Measurements from ENCODE around the gene CTNNA2. TPM values are rescaled to one million over a fixed set of nuclear protein-coding genes. Genes with fewer than 3 reads are reported as not detected.

The CTNNA2 gene
- polyA plus RNA-seq, 4 donors: 0.27 to 2.8 (median 1.3) TPM; not detected in 1

- peaks cover 0 to 2% (median 0%) of the 10 kb centered on the region in 3 donors for H3K27me3 ChIP-seq (ENCODE audit: control insufficient read depth in 3 of 3, insufficient read depth in 3 of 3, low read length in 3 of 3)
- DNase-seq (no peak), FAIRE-seq (no peak)
- no peaks in the 10 kb centered on the region for H3K4me1 ChIP-seq (ENCODE audit: control insufficient read depth in 3 of 3, insufficient read depth in 2 of 3, low read depth in 1 of 3, low read length in 2 of 3)
- H3K27ac ChIP-seq (ENCODE audit: low read depth in 1 of 3, low read length in 2 of 3): no peak overlapping the region
- H3K4me3 ChIP-seq (ENCODE audit: low read depth in 1 of 3, low read length in 3 of 3): no peak overlapping the region
- no peaks in the 10 kb centered on the region for H3K9me3 ChIP-seq (ENCODE audit: control insufficient read depth in 2 of 2, insufficient read depth in 1 of 2, low read depth in 1 of 2, low read length in 1 of 2)
- no peaks in the 10 kb centered on the region for H3K36me3 ChIP-seq (ENCODE audit: control insufficient read depth in 3 of 3, insufficient read depth in 2 of 3, low read depth in 1 of 3, low read length in 3 of 3)
- 58 to 75% (median 65%) methylated on average over 1 of the region's 1 CpG for WGBS, 3 donors
These were observed 334.0 kb downstream of the CTNNA2 start for GRCh38 chr2:79846878-79847277.

GRCh38 chr2:79849241-79849640 lies 336.4 kb downstream of the CTNNA2 start:
- Histone ChIP-seq H3K9me3 (ENCODE audit: control insufficient read depth in 2 of 2, insufficient read depth in 1 of 2, low read depth in 1 of 2, low read length in 1 of 2) (no peaks in the 10 kb centered on the region), H3K36me3 (ENCODE audit: control insufficient read depth in 3 of 3, insufficient read depth in 2 of 3, low read depth in 1 of 3, low read length in 3 of 3) (no peaks in the 10 kb centered on the region), H3K27ac (ENCODE audit: low read depth in 1 of 3, low read length in 2 of 3) (no peak overlapping the region), H3K4me3 (ENCODE audit: low read depth in 1 of 3, low read length in 3 of 3) (no peak overlapping the region), H3K4me1 (ENCODE audit: control insufficient read depth in 3 of 3, insufficient read depth in 2 of 3, low read depth in 1 of 3, low read length in 2 of 3) (no peaks in the 10 kb centered on the region), H3K27me3 (ENCODE audit: control insufficient read depth in 3 of 3, insufficient read depth in 3 of 3, low read length in 3 of 3) (no peaks in the 10 kb centered on the region)
- no peak for FAIRE-seq
- DNase-seq: no peak

DNA sequence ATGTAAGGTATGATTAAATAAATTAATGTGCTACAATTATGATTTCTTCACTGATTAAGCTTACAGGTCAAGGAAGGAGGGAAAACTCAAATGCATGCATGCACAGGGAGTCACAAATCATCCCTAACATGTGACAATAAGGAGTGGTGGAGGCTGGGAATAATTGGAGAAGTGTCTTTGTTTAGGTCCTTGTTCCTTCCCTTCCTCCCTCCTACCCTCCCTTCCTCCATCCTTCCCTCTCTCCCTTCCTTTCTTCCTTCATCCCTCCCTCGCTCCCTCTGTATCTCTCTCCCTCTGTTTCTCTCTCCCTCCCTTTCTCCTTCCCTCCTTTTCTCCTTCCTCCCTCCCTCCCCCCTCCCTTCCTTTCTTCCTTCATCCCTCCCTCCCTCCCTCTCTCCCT lies 337.1 kb downstream of the CTNNA2 start:
- no peaks in the 10 kb centered on the region for H3K36me3 ChIP-seq (ENCODE audit: control insufficient read depth in 3 of 3, insufficient read depth in 2 of 3, low read depth in 1 of 3, low read length in 3 of 3)
- 75 to 91% (median 80%) methylated on average over 1 of the region's 1 CpG for WGBS, 3 donors
- no peaks in the 10 kb centered on the region for H3K27me3 ChIP-seq (ENCODE audit: control insufficient read depth in 3 of 3, insufficient read depth in 3 of 3, low read length in 3 of 3)
- no peaks in the 10 kb centered on the region for H3K4me1 ChIP-seq (ENCODE audit: control insufficient read depth in 3 of 3, insufficient read depth in 2 of 3, low read depth in 1 of 3, low read length in 2 of 3)
- DNase-seq (no peak), FAIRE-seq (no peak)
- no peak overlapping the region for H3K27ac ChIP-seq (ENCODE audit: low read depth in 1 of 3, low read length in 2 of 3)
- H3K4me3 ChIP-seq (ENCODE audit: low read depth in 1 of 3, low read length in 3 of 3): no peak overlapping the region
- H3K9me3 ChIP-seq (ENCODE audit: control insufficient read depth in 2 of 2, insufficient read depth in 1 of 2, low read depth in 1 of 2, low read length in 1 of 2): no peaks in the 10 kb centered on the region

DNA sequence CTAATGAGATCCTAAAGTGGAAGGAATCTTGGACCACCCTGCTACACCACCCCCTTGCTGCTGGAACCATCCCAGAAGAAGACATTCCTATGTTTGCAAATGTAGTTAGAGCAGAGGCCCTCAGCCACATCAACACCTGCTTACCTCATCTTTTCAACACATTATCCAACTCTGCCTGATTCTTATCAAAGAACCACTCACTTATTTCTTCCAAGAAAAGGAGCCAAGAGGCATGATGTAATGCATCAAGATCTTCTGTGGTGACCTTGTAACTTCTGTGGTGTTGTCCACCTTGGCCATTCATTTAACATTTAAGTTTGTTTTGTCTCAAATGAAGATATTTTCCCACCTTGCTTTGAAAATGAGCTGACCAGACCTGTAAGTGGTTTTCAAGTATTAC lies 338.1 kb downstream of the CTNNA2 start:
- no peaks in the 10 kb centered on the region for H3K27me3 ChIP-seq (ENCODE audit: control insufficient read depth in 3 of 3, insufficient read depth in 3 of 3, low read length in 3 of 3)
- H3K4me3 ChIP-seq (ENCODE audit: low read depth in 1 of 3, low read length in 3 of 3): no peak overlapping the region
- DNase-seq (no peak), FAIRE-seq (no peak)
- no peak overlapping the region for H3K27ac ChIP-seq (ENCODE audit: low read depth in 1 of 3, low read length in 2 of 3)
- no peaks in the 10 kb centered on the region for H3K4me1 ChIP-seq (ENCODE audit: control insufficient read depth in 3 of 3, insufficient read depth in 2 of 3, low read depth in 1 of 3, low read length in 2 of 3)
- H3K9me3 ChIP-seq (ENCODE audit: control insufficient read depth in 2 of 2, insufficient read depth in 1 of 2, low read depth in 1 of 2, low read length in 1 of 2): no peaks in the 10 kb centered on the region
- no peaks in the 10 kb centered on the region for H3K36me3 ChIP-seq (ENCODE audit: control insufficient read depth in 3 of 3, insufficient read depth in 2 of 3, low read depth in 1 of 3, low read length in 3 of 3)

GRCh38 chr2:79855264-79856006 lies 342.6 kb downstream of the CTNNA2 start:
- peak; percentile 18 to 38 for DNase-seq
- FAIRE-seq: no peak
- no peaks in the 10 kb centered on the region for H3K27me3 ChIP-seq (ENCODE audit: control insufficient read depth in 3 of 3, insufficient read depth in 3 of 3, low read length in 3 of 3)

DNA sequence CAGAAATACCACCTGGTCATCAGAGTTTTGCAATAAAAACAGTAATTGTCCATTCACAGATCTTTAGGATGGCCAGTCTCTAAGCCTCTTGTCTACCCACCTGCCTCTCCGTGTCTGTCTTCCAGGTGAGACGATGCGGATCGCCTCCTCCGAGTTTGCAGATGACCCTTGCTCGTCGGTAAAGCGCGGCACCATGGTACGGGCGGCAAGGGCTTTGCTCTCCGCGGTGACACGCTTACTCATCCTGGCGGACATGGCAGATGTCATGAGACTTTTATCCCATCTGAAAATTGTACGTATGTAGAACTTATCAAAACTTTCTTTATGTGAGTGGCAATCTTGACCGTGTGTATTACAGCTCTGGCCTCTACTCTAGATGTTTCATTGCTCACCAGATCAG lies 345.0 kb downstream of the CTNNA2 start:
- Histone ChIP-seq H3K4me3 (ENCODE audit: low read depth in 1 of 3, low read length in 3 of 3) (no peak overlapping the region), H3K4me1 (ENCODE audit: control insufficient read depth in 3 of 3, insufficient read depth in 2 of 3, low read depth in 1 of 3, low read length in 2 of 3) (no peaks in the 10 kb centered on the region), H3K9me3 (ENCODE audit: control insufficient read depth in 2 of 2, insufficient read depth in 1 of 2, low read depth in 1 of 2, low read length in 1 of 2) (no peaks in the 10 kb centered on the region), H3K36me3 (ENCODE audit: control insufficient read depth in 3 of 3, insufficient read depth in 2 of 3, low read depth in 1 of 3, low read length in 3 of 3) (no peaks in the 10 kb centered on the region), H3K27me3 (ENCODE audit: control insufficient read depth in 3 of 3, insufficient read depth in 3 of 3, low read length in 3 of 3) (no peaks in the 10 kb centered on the region), H3K27ac (ENCODE audit: low read depth in 1 of 3, low read length in 2 of 3) (no peak overlapping the region)
- DNase-seq (no peak), FAIRE-seq (no peak)
- 94 to 97% (median 95%) methylated on average over 17 of the region's 17 CpGs for WGBS, 3 donors

More at GRCh38 chr2:79855264-79856006, 342.6 kb downstream of the CTNNA2 start:
- Histone ChIP-seq H3K4me1 (ENCODE audit: control insufficient read depth in 3 of 3, insufficient read depth in 2 of 3, low read depth in 1 of 3, low read length in 2 of 3) (no peaks in the 10 kb centered on the region), H3K9me3 (ENCODE audit: control insufficient read depth in 2 of 2, insufficient read depth in 1 of 2, low read depth in 1 of 2, low read length in 1 of 2) (no peaks in the 10 kb centered on the region), H3K36me3 (ENCODE audit: control insufficient read depth in 3 of 3, insufficient read depth in 2 of 3, low read depth in 1 of 3, low read length in 3 of 3) (no peaks in the 10 kb centered on the region), H3K27ac (ENCODE audit: low read depth in 1 of 3, low read length in 2 of 3) (no peak overlapping the region), H3K4me3 (ENCODE audit: low read depth in 1 of 3, low read length in 3 of 3) (no peak overlapping the region)
- 35 to 56% (median 44%) methylated on average over 10 of the region's 10 CpGs for WGBS, 3 donors

DNA sequence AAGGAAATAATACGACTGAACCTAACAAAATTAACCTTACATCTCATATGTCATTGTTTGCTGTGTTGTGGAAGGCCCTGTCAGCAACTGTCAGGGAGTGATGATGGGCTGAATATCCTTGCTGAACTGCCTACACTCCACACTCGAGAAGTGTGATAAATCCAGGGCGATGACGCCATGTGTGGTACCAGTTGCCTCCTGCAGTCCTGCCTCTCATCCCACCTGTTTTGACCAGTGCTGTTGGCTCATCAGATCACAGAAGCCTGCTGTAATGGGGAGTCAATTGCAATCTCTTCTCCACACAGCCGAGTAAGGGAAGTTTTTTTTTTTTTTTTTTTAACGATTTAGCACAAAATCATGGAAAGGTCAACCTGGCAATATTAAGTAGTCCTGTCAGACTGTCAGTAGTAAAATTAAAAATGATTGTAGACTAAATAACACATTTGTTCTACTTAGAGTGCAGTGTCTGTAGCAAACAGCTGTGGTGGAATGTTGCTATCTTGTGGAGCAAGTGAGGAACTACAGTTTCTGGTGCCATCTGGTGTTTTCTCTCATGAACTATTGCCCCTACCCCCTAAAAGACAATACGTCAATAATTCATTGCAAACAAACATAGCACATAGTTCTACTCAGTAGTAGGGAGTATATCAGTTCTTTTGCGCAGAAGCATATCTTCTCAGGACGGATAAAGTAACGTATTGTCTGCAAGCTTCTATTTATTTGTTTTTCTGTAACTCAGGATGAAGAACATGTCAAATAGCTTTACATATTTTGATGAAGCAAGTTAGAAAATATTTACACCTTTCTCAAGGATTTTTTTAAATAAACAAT lies 347.6 kb downstream of the CTNNA2 start:
- FAIRE-seq: no peak
- H3K27ac ChIP-seq (ENCODE audit: low read depth in 1 of 3, low read length in 2 of 3): no peak overlapping the region
- DNase-seq: peak; percentile 25 to 28
- no peaks in the 10 kb centered on the region for H3K27me3 ChIP-seq (ENCODE audit: control insufficient read depth in 3 of 3, insufficient read depth in 3 of 3, low read length in 3 of 3)
- 39 to 46% (median 42%) methylated on average over 10 of the region's 10 CpGs for WGBS, 3 donors
- no peak overlapping the region for H3K4me3 ChIP-seq (ENCODE audit: low read depth in 1 of 3, low read length in 3 of 3)
- no peaks in the 10 kb centered on the region for H3K4me1 ChIP-seq (ENCODE audit: control insufficient read depth in 3 of 3, insufficient read depth in 2 of 3, low read depth in 1 of 3, low read length in 2 of 3)
- H3K36me3 ChIP-seq (ENCODE audit: control insufficient read depth in 3 of 3, insufficient read depth in 2 of 3, low read depth in 1 of 3, low read length in 3 of 3): no peaks in the 10 kb centered on the region
- no peaks in the 10 kb centered on the region for H3K9me3 ChIP-seq (ENCODE audit: control insufficient read depth in 2 of 2, insufficient read depth in 1 of 2, low read depth in 1 of 2, low read length in 1 of 2)

GRCh38 chr2:79861059-79861374 lies 348.2 kb downstream of the CTNNA2 start:
- no peak for FAIRE-seq
- WGBS, 3 donors: 41 to 58% (median 48%) methylated on average over 1 of the region's 1 CpG

More at GRCh38 chr2:79861059-79861374, 348.2 kb downstream of the CTNNA2 start:
- no peaks in the 10 kb centered on the region for H3K9me3 ChIP-seq (ENCODE audit: control insufficient read depth in 2 of 2, insufficient read depth in 1 of 2, low read depth in 1 of 2, low read length in 1 of 2)
- DNase-seq: no peak
- H3K27ac ChIP-seq (ENCODE audit: low read depth in 1 of 3, low read length in 2 of 3): no peak overlapping the region
- H3K27me3 ChIP-seq (ENCODE audit: control insufficient read depth in 3 of 3, insufficient read depth in 3 of 3, low read length in 3 of 3): no peaks in the 10 kb centered on the region
- H3K36me3 ChIP-seq (ENCODE audit: control insufficient read depth in 3 of 3, insufficient read depth in 2 of 3, low read depth in 1 of 3, low read length in 3 of 3): no peaks in the 10 kb centered on the region
- H3K4me1 ChIP-seq (ENCODE audit: control insufficient read depth in 3 of 3, insufficient read depth in 2 of 3, low read depth in 1 of 3, low read length in 2 of 3): no peaks in the 10 kb centered on the region
- no peak overlapping the region for H3K4me3 ChIP-seq (ENCODE audit: low read depth in 1 of 3, low read length in 3 of 3)

All from small intestine (tissue), 7 donors.